HG03521 (cell line): ENCODE results near the gene CRYM.
"Not testable (repeated sequence)": the region's sequence is repeated elsewhere in the genome, so short reads cannot be mapped to it uniquely, and the experiment has no call there.

Experiments
- ATAC-seq: cut with Tn5 transposase; IDR thresholded peaks from one replicate; pipeline ENCODE4 v1.9.1; 2021; ENCODE audit warnings: mild to moderate bottlenecking, moderate library complexity; ENCODE audit not compliant: unreplicated experiment

The CRYM gene

DNA sequence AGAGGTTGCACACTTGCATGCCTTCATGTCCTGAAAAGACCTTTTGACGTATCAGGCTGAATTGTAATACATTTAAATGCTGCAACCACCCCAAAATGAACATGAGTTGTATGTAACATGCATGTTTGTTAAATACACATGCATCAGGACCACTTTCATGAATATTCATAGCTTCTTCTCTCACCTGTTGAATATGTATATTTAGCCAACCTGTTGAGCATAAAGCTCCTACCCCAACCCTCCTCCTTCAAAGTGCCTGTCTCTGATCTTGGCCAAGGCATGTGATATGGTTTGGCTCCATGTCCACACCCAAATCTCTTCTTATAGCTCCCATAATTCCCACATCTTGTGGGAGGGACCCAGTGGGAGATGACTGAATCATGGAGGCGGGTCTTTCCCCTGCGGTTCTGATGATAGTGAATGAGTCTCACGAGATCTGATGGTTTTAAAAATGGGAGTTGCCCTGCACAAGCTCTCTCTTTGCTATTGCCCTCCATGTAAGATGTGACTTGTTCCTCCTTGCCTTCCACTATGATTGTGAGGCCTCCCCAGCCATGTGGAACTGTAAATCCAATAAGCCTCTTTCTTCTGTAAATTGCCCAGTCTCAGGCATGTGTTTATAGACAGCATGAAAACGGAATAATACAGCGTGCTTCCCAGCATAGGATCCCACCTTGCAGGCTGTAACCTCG, 3.8 kb upstream of the CRYM start:
- ATAC-seq = no peak

DNA sequence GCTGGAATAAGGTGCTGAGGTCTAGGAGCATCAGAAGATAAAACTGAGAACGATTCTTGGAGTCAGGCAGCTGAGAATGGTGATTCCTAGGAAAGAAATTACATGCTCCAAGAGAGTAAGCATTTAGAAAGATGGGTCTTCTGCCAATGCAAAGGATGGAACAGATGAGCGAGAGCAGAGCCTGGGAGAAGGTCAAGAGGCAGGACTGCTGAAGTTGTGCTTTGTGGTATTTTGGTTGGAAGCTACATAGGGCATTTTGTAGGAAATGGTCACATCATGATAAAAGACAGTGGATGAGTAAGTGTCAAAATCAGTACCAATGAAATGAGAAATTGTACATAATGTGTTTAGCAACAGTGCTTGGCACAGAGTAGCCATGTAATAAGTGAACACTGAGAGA, 1.4 kb upstream of the CRYM start:
- ATAC-seq = no peak

GRCh38 chr16:21277045-21277926, 804 bp downstream of the CRYM start:
- ATAC-seq = no peak

- ATAC-seq = no peak
Measured at GRCh38 chr16:21276090-21276489, 2.0 kb downstream of the CRYM start.

DNA sequence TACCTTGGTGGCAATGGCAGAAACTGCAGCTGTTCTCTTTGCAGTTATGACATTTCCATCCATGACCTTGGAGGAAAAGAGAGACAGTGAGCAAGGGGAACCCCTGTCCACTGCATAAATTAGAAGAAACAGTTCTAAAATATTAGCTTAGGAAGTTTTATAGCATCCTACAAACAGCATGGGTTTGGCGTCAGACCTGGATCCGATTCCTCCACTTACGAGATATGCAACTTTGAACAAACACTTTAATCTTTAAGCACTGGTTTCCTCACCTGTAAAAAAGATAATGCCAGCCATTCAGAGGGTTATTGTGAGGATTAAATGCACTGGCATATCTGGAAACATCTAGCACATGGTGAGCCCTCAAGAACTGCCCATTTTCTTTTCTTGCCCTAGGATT, 2.6 kb downstream of the CRYM start:
- no peak for ATAC-seq

DNA sequence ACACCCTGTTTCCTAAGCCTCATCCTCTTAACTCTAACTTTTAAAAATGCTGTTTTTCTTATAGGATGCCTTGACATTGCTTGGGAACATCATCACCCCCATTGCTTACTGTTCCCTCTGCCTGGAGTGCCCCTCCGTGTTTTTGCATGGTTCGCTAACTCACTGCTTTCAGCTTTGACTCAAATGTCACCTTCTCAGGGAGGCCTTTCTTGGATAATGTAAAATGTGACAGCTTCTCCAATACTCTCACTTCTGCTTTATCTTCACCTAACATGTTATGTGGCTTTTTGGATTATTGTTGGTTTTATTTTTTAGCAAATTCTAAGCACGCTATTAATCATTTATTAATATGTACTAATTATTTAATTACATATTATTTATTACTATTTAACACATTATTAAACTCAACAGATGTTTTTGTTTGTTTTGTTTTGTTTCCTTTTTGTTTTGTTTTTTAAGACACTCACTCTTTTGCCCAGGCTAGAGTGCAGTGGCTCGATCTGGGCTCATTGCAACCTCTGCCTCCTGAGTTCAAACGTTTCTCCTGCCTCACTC, 3.8 kb downstream of the CRYM start:
- no peak for ATAC-seq

- not testable (repeated sequence) for ATAC-seq
Measured at GRCh38 chr16:21272763-21273162, 5.3 kb downstream of the CRYM start.

DNA sequence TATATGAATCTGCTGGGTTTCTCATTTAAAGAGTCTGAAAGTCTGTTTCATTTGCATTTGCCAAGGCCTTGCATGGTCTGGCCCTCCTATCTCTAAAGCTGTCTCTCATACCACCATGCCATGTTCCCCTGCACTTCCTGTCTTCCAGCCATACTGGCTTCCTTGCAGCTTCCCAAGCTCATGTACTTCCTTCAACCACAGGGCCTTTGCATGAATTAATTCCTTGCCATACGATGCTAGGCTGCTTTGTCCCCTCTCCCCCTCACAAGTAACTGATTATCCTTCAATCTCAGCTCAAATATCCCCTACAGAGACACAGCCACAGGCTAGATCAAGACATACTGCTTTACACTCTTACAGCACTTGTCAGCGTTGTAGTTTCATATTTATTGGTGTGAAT, 5.8 kb downstream of the CRYM start:
- ATAC-seq = no peak

GRCh38 chr16:21268236-21268635, 9.9 kb downstream of the CRYM start:
- ATAC-seq = no peak

DNA sequence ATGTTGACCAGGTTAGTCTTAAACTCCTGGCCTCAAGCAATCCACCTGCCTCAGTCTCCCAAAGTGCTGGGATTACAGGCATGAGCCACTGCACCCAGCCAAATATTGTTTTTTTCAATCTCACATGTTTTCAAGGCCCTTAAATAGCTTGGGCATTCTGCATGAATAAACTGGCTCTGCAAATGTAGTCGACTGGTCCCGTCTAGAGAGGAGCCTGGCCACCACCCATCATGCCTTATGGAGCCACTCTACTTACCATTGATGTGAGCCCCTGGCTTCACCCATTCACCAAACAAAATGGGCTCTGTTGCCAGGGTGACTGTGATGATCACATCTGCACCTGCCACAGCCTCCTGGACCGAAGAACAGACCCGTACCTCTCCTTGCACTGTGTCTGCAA, 10.8 kb downstream of the CRYM start:
- ATAC-seq = no peak

DNA sequence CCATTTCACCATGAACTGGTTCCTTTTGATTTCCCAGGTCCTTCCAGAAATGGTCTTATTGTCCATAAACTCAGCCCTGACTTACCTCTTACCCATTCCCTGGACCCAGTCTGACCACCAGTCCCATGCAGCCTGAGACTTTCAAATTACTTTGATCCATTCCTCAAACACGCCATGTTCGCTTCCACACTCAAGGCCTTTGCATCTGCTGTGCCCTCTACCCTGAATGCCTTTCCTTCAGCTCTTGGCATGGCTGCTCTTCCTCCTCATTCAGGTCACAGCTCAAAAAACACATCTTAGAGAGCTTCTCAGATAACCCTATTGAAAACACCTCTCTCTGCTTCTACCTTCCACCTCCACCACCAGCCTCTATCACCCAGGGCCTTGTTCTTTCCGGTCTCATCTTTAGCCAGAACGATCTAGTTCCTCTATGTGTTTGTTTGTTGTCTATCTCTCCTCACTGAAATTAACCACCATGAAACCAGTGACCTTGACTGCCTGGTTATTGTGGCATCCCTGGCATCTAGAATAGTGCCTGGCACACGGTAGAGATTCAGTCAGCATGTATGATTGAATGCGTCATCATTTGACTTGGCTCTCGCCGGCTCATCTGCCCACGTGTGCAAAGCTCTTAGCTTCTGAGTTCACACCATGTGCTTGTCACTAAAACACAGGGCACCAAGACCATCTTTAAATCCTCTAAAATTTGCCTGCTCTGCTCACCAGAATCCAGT, 12.8 kb downstream of the CRYM start:
- ATAC-seq = no peak

DNA sequence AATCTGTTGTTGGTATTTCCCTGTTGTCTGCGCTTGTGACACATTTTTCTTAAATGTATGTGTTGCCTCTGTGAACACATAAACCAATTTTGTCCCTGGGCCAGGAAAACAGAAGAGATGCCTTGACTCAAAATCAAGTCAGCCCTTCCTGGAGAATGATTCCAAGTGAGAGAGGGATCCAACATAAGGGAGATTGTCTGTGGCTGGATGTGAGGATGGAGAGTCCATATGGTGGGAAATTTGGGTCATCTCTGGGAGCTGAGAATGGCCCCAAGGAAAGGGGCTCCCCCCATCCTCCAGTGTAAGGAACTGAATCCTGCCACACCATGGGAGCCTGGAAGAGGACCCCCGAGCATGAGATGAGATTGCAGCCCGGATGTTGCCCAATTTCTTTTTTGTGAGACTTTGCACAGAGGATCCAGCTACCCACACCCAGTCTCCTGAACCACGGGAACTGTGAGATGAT, 13.5 kb downstream of the CRYM start:
- no peak for ATAC-seq

GRCh38 chr16:21263640-21264570, 14.2 kb downstream of the CRYM start:
- no peak for ATAC-seq

- no peak for ATAC-seq
Measured at GRCh38 chr16:21262779-21263639, 15.1 kb downstream of the CRYM start.

DNA sequence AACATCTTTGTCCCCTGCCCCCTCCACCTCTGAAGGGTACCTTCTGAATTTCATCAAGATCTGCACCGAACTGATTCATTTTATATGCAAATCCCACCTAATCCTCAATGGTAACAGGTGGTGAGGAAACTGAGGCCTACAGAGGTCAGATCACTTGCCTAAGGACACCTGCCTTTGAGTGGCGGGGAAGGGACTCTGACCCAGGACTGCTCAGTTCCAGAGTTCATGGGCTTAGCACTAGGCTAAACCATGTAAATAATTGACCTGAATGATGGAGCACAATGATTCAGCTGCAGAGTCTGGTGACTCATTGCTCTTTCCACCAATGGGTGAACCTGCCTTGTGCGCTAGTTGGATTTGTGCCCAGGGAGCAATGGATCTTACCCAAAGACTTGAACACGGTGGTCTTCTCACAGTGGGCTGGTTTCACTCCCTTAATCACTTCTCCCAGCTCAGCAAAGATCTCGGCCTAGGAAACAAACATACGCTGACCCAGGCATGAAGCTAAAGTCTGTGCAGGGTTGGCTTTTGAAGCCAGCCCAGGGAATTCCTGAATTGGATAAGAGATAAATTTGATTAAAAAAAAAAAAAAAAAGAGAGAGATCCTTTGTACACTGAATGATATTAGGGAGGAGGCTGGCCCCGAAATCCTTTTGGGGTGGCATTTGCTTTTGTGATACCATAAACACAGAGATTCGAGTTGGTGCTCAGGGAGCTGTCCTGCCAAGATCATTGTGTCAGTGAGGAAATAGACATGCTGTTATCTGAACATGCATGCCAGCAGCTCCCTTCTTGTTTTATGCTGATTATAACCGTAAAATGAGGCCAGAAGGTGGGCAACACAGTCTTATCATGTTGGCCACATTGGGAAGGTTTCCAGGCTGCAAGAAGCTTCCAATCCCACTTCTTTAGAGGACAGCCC, 17.0 kb downstream of the CRYM start:
- no peak for ATAC-seq

- ATAC-seq = no peak
Measured at GRCh38 chr16:21257284-21257683, 20.8 kb downstream of the CRYM start.

- ATAC-seq = no peak
Measured at GRCh38 chr16:21256636-21257035, 21.5 kb downstream of the CRYM start.

GRCh38 chr16:21253470-21253869, 24.6 kb downstream of the CRYM start:
- no peak for ATAC-seq
